ENCODE results near the gene ELOVL3. TPM values are rescaled to one million over a fixed set of nuclear protein-coding genes. Genes with fewer than 3 reads are reported as not detected.
A peak's percentile ranks its signal among the peaks of the same experiment; 100 is the strongest.

The ELOVL3 gene
- total RNA-seq, 1 donor from 2014 or later = 0.27 TPM

GRCh38 chr10:102262744-102263370 lies 36.8 kb downstream of the ELOVL3 start:
- H3K27me3 Mint-ChIP-seq (ENCODE audit: low read depth) = no peaks in the 10 kb centered on the region
- H3K4me3 Mint-ChIP-seq = no peak overlapping the region
- H3K4me1 Mint-ChIP-seq = no peaks in the 10 kb centered on the region
- TF ChIP-seq CTCF (IDR thresholded peaks at IDR 0.05; ENCODE audit: unreplicated experiment) = no peak
- no peaks in the 10 kb centered on the region for H3K9me3 Mint-ChIP-seq
- H3K36me3 Mint-ChIP-seq = peaks cover 12% of the 10 kb centered on the region
- H3K27ac Mint-ChIP-seq = no peak overlapping the region
- no peak for DNase-seq (ENCODE audit: low spot score in 2 of 2, unreplicated experiment in 2 of 2)

- no peaks in the 10 kb centered on the region for H3K27me3 Mint-ChIP-seq (ENCODE audit: low read depth)
- no peak overlapping the region for H3K27ac Mint-ChIP-seq
- no peaks in the 10 kb centered on the region for H3K9me3 Mint-ChIP-seq
- peaks cover 12% of the 10 kb centered on the region for H3K36me3 Mint-ChIP-seq
- no peak for DNase-seq (ENCODE audit: low spot score in 2 of 2, unreplicated experiment in 2 of 2)
- no peaks in the 10 kb centered on the region for H3K4me1 Mint-ChIP-seq
- no peak overlapping the region for H3K4me3 Mint-ChIP-seq
- no peak for TF ChIP-seq CTCF (IDR thresholded peaks at IDR 0.05; ENCODE audit: unreplicated experiment)
Observed at GRCh38 chr10:102264371-102264770, 38.3 kb downstream of the ELOVL3 start.

- Mint-ChIP-seq H3K27me3 (ENCODE audit: low read depth) (no peaks in the 10 kb centered on the region), H3K27ac (no peak overlapping the region), H3K9me3 (no peaks in the 10 kb centered on the region), H3K4me3 (no peak overlapping the region), H3K4me1 (no peaks in the 10 kb centered on the region), H3K36me3 (peaks cover 11% of the 10 kb centered on the region)
- DNase-seq (ENCODE audit: low spot score in 2 of 2, unreplicated experiment in 2 of 2) = no peak
- TF ChIP-seq CTCF (IDR thresholded peaks at IDR 0.05; ENCODE audit: unreplicated experiment) = no peak
Observed at GRCh38 chr10:102266670-102267069, 40.6 kb downstream of the ELOVL3 start.

- TF ChIP-seq CTCF (IDR thresholded peaks at IDR 0.05; ENCODE audit: unreplicated experiment) = no peak
- H3K27me3 Mint-ChIP-seq (ENCODE audit: low read depth) = no peaks in the 10 kb centered on the region
- no peaks in the 10 kb centered on the region for H3K9me3 Mint-ChIP-seq
- H3K27ac Mint-ChIP-seq = no peak overlapping the region
- peaks cover 13% of the 10 kb centered on the region for H3K36me3 Mint-ChIP-seq
- H3K4me1 Mint-ChIP-seq = no peaks in the 10 kb centered on the region
- DNase-seq (ENCODE audit: low spot score in 2 of 2, unreplicated experiment in 2 of 2) = no peak
- no peak overlapping the region for H3K4me3 Mint-ChIP-seq
Observed at GRCh38 chr10:102267748-102268147, 41.6 kb downstream of the ELOVL3 start.

GRCh38 chr10:102268375-102268888 lies 42.3 kb downstream of the ELOVL3 start:
- H3K36me3 Mint-ChIP-seq = peaks cover 13% of the 10 kb centered on the region
- H3K27me3 Mint-ChIP-seq (ENCODE audit: low read depth) = no peaks in the 10 kb centered on the region
- TF ChIP-seq CTCF (IDR thresholded peaks at IDR 0.05; ENCODE audit: unreplicated experiment) = no peak
- H3K27ac Mint-ChIP-seq = peak overlapping the region; percentile 61
- DNase-seq (ENCODE audit: low spot score in 2 of 2, unreplicated experiment in 2 of 2) = no peak
- H3K4me3 Mint-ChIP-seq = no peak overlapping the region
- H3K4me1 Mint-ChIP-seq = no peaks in the 10 kb centered on the region
- no peaks in the 10 kb centered on the region for H3K9me3 Mint-ChIP-seq
